ENCODE measurements around the gene DNM2. TPM values are rescaled to one million over a fixed set of nuclear protein-coding genes. Genes with fewer than 3 reads are reported as not detected.

Gene DNM2
- total and polyA plus RNA-seq, 2 of the 13 experiments (the other 11 are each of a cell fraction or from before 2014, with no cell fraction given) = 41.7 to 59.8 TPM

GRCh38 chr19:10764340-10764894 is 46.5 kb downstream of the DNM2 start (continued):
- TF ChIP-seq TFAP4 (IDR thresholded peaks at IDR 0.05; ENCODE audit: borderline replicate concordance, low read depth) (peak; percentile 30; the same call in 1 of the 2 replicates), GTF2F1 (IDR thresholded peaks at IDR 0.05; ENCODE audit: low read length) (no peak), HOXA9 (CRISPR knock-in tag; IDR thresholded peaks at IDR 0.05; ENCODE audit: borderline replicate concordance) (no peak), ZNF83 (CRISPR knock-in tag; IDR thresholded peaks at IDR 0.05; ENCODE audit: borderline replicate concordance) (0 out of 2 replicates have a peak, but pooled peaks have one; percentile 3), MYC (CRISPR knock-in tag; IDR thresholded peaks at IDR 0.05; ENCODE audit: borderline replicate concordance) (peak; percentile 78; the same call in 1 of the 2 replicates), TBP (CRISPR knock-in tag; IDR thresholded peaks at IDR 0.05) (no peak), XBP1 (CRISPR knock-in tag; IDR thresholded peaks at IDR 0.05) (no peak), ZNF770 (CRISPR knock-in tag; IDR thresholded peaks at IDR 0.05) (peak; percentile 86; the same call in 1 of the 2 replicates), DNMT1 (CRISPR knock-in tag; IDR thresholded peaks at IDR 0.05) (no peak), IKZF4 (CRISPR knock-in tag; IDR thresholded peaks at IDR 0.05; ENCODE audit: borderline replicate concordance, low read depth, not compliant biosample characterization) (peak; percentile 70), FOSL2 (CRISPR knock-in tag; IDR thresholded peaks at IDR 0.05) (peak; percentile 84), AFF4 (CRISPR knock-in tag; IDR thresholded peaks at IDR 0.05) (no peak), NFIB (CRISPR knock-in tag; IDR thresholded peaks at IDR 0.05; ENCODE audit: borderline replicate concordance) (no peak), TFDP2 (CRISPR knock-in tag; IDR thresholded peaks at IDR 0.05) (peak; percentile 50; the same call in 1 of the 2 replicates), EP300 (IDR thresholded peaks at IDR 0.05; ENCODE audit: low read depth in 2 of 2, low read length in 2 of 2) (peak; percentile 68 to 86; a peak in 3 of 4 replicates), EP300 (CRISPR knock-in tag; IDR thresholded peaks at IDR 0.05; ENCODE audit: borderline replicate concordance) (peak; percentile 89), PCBP1 (IDR thresholded peaks at IDR 0.05; ENCODE audit: borderline replicate concordance, low read depth, low read length) (no peak), ARNT2 (CRISPR knock-in tag; IDR thresholded peaks at IDR 0.05; ENCODE audit: low read depth) (0 out of 2 replicates have a peak, but pooled peaks have one; percentile 64), ESRRA (CRISPR knock-in tag; IDR thresholded peaks at IDR 0.05; ENCODE audit: low read depth) (peak; percentile 78; the same call in 1 of the 2 replicates), GATAD2A (CRISPR knock-in tag; IDR thresholded peaks at IDR 0.05) (peak; percentile 96), ZNF414 (CRISPR knock-in tag; IDR thresholded peaks at IDR 0.05) (peak; percentile 45; the same call in 1 of the 2 replicates)

All from HepG2 (cell line).